ENCODE results near the gene EPB41L2. TPM values are rescaled to one million over a fixed set of nuclear protein-coding genes. Genes with fewer than 3 reads are reported as not detected.
"Not testable (repeated sequence)": the region's sequence is repeated elsewhere in the genome, so short reads cannot be mapped to it uniquely, and the experiment has no call there.

The EPB41L2 gene
- total RNA-seq, 1 experiment from 2014 or later = 74.8 TPM

- no peaks in the 10 kb centered on the region for H3K9me2 ChIP-seq (ENCODE audit: insufficient read depth)
- H3K27me3 ChIP-seq (ENCODE audit: insufficient read depth, low read length) = no peaks in the 10 kb centered on the region
- POLR2A ChIA-PET = no interaction called here
- H3K4me2 ChIP-seq (ENCODE audit: low read length) = no peak overlapping the region
- H3K4me1 ChIP-seq (ENCODE audit: control insufficient read depth in 1 of 2, insufficient read depth in 2 of 2, low read length in 2 of 2) = no peaks in the 10 kb centered on the region
- peaks cover 46% of the 10 kb centered on the region for H3K79me2 ChIP-seq (ENCODE audit: insufficient read depth, low read length)
- no peaks in the 10 kb centered on the region for H3K36me3 ChIP-seq (ENCODE audit: control insufficient read depth in 1 of 2, insufficient read depth in 2 of 2, low read length in 2 of 2)
- TF ChIP-seq ATF3 (IDR thresholded peaks at IDR 0.05) (no peak), CEBPB (IDR thresholded peaks at IDR 0.05; ENCODE audit: low read depth) (no peak), ZFX (IDR thresholded peaks at IDR 0.05) (no peak), CBX3 (IDR thresholded peaks at IDR 0.05; ENCODE audit: low read depth) (no peak), ZBTB33 (IDR thresholded peaks at IDR 0.05; ENCODE audit: extremely low read depth, insufficient replicate concordance, low read length) (no peak), TCF7L2 (IDR thresholded peaks at IDR 0.05; ENCODE audit: borderline replicate concordance, extremely low read depth, insufficient read depth, insufficient read length) (no peak), REST (IDR thresholded peaks at IDR 0.05; ENCODE audit: low read depth) (no peak), ZNF274 (IDR thresholded peaks at IDR 0.05; ENCODE audit: low read depth, low read length) (no peak), YY1 (IDR thresholded peaks at IDR 0.05; ENCODE audit: extremely low read depth, insufficient replicate concordance, low read depth, low read length) (no peak), SIN3A (IDR thresholded peaks at IDR 0.05; ENCODE audit: low read depth) (no peak), SRF (IDR thresholded peaks at IDR 0.05; ENCODE audit: low read depth) (no peak), ELF1 (IDR thresholded peaks at IDR 0.05; ENCODE audit: borderline replicate concordance, low read depth) (no peak)
- no peak overlapping the region for H2AFZ ChIP-seq (ENCODE audit: low read depth, low read length, poor library complexity, severe bottlenecking)
- intact Hi-C loops (cut with micrococcal nuclease) = no loop called here
- H3K27ac ChIP-seq (ENCODE audit: low read depth, low read length) = no peak overlapping the region
- DNase-seq (ENCODE audit: low read depth, low spot score) = no peak
- no TSS peak for BruUV-seq (replicated peaks)
- no peak for ATAC-seq
- H3K4me3 ChIP-seq (replicated peaks in 1 of 2; ENCODE audit: low read depth in 1 of 2, low read length in 2 of 2) = no peak overlapping the region
- H3K9ac ChIP-seq (ENCODE audit: low read length) = no peak overlapping the region
- H4K20me1 ChIP-seq (ENCODE audit: insufficient read depth) = no peaks in the 10 kb centered on the region
- RAD21 ChIA-PET (ENCODE audit: low non-redundant PET in 1 of 2, low total read pairs in 2 of 2, uncharacterized antibody in 2 of 2, unreplicated experiment in 2 of 2) = no interaction called here
- H3K9me3 ChIP-seq (ENCODE audit: control insufficient read depth in 1 of 2, insufficient read depth in 1 of 2, low read depth in 1 of 2, low read length in 2 of 2) = peaks cover 6 to 11% of the 10 kb centered on the region in 2 experiments; a peak in 2 of 4 replicates
- CTCF ChIA-PET = no interaction called here
Observed at GRCh38 chr6:131009790-131010189, 53.3 kb downstream of the EPB41L2 start.

- peaks cover 6 to 11% of the 10 kb centered on the region in 2 experiments; a peak in 2 of 4 replicates for H3K9me3 ChIP-seq (ENCODE audit: control insufficient read depth in 1 of 2, insufficient read depth in 1 of 2, low read depth in 1 of 2, low read length in 2 of 2)
- H3K27ac ChIP-seq (ENCODE audit: low read depth, low read length); H3K4me2 ChIP-seq (ENCODE audit: low read length); RAD21 ChIA-PET (ENCODE audit: low non-redundant PET in 1 of 2, low total read pairs in 2 of 2, uncharacterized antibody in 2 of 2, unreplicated experiment in 2 of 2); H4K20me1 ChIP-seq (ENCODE audit: insufficient read depth); CTCF ChIA-PET; intact Hi-C loops (cut with micrococcal nuclease); H3K36me3 ChIP-seq (ENCODE audit: control insufficient read depth in 1 of 2, insufficient read depth in 2 of 2, low read length in 2 of 2); ATAC-seq; DNase-seq (ENCODE audit: low read depth, low spot score); H3K27me3 ChIP-seq (ENCODE audit: insufficient read depth, low read length); H2AFZ ChIP-seq (ENCODE audit: low read depth, low read length, poor library complexity, severe bottlenecking); H3K9me2 ChIP-seq (ENCODE audit: insufficient read depth); H3K4me1 ChIP-seq (ENCODE audit: control insufficient read depth in 1 of 2, insufficient read depth in 2 of 2, low read length in 2 of 2); BruUV-seq (replicated peaks); H3K9ac ChIP-seq (ENCODE audit: low read length); H3K4me3 ChIP-seq (replicated peaks in 1 of 2; ENCODE audit: low read depth in 1 of 2, low read length in 2 of 2): not testable (repeated sequence)
- H3K79me2 ChIP-seq (ENCODE audit: insufficient read depth, low read length) = peaks cover 46% of the 10 kb centered on the region
- POLR2A ChIA-PET = interaction anchor here (0.6 kb wide), 1 partner anchor 11 kb away, joined by 4 read pairs; no protein-coding TSS in a partner anchor
Observed at GRCh38 chr6:131008965-131009364, 54.1 kb downstream of the EPB41L2 start.
